OCI-LY3 (cell line): ENCODE data around the gene SMCO2.

Experiments used
- CTCF ChIP-seq: fragments of 200-600, 300-600 bp; sonication (generic); IDR thresholded peaks from 2 replicates; pipeline ENCODE4 v1.5.1; 2014; ENCODE audit warnings: antibody characterized with exemption, low read length, low read depth
- EZH2phosphoT487 ChIP-seq: fragments of 200-600 bp; shearing (Covaris generic); IDR thresholded peaks from 2 replicates; pipeline ENCODE4 v1.6.1; 2018; ENCODE audit warnings: antibody characterized with exemption, mixed run types, low read depth

- TF ChIP-seq CTCF (no peak), EZH2phosphoT487 (no peak)
Observed at GRCh38 chr12:27497446-27497845, 50.9 kb downstream of the SMCO2 start.
